B cell (primary cell): Measurements from ENCODE around the gene E2F2. TPM values are rescaled to one million over a fixed set of nuclear protein-coding genes. Genes with fewer than 3 reads are reported as not detected.

Experiments used
- ATAC-seq: fragments of 200-7000 bp; cut with Tn5 transposase; one replicate; pipeline ENCODE4 v1.10.0; 2021; ENCODE audit warnings: low read depth, mild to moderate bottlenecking, moderate number of reproducible peaks, moderate library complexity
- CTCF ChIA-PET: fragments of 350-600 bp; sonication (Branson Sonifier 250); formaldehyde crosslinking; loops from one replicate; lab custom pipeline; 2021; ENCODE audit warnings: antibody characterized with exemption, inconsistent platforms; lab: Charles Lee
- POLR2A ChIA-PET: fragments of 350-600 bp; sonication (Branson Sonifier 250); formaldehyde crosslinking; loops from one replicate; lab custom pipeline; 2021; ENCODE audit warnings: antibody characterized with exemption; lab: Charles Lee
- DNase-seq: peaks from one replicate; pipeline ENCODE4 v3.0.0; 2013
- H2AFZ ChIP-seq: 2 replicates; pipeline ENCODE4 v1.6.1; 2012; ENCODE audit warnings: mild to moderate bottlenecking, low read depth, low read length; ENCODE audit not compliant: insufficient read depth, poor library complexity, severe bottlenecking
- H3K27ac ChIP-seq, 2 donors: 1 replicate in 1 of 2; 2 replicates in 1 of 2; pipeline ENCODE4 v1.5.1; 2012 to 2013; ENCODE audit warnings: low read length in 2 of 2, mild to moderate bottlenecking in 2 of 2, moderate library complexity in 1 of 2
- H3K27me3 ChIP-seq, 4 experiments: fragments of 200-600 bp in 1 of 4; sonication (generic) in 1 of 4; replicated peaks in 1 of 4; 1 replicate in 2 of 4; 2 replicates in 2 of 4; pipeline versions ENCODE4 v1.6.1 to v1.7.0; 2013 to 2016; ENCODE audit warnings: low read length in 3 of 4, mild to moderate bottlenecking in 2 of 4, mixed read lengths in 1 of 4, moderate library complexity in 1 of 4; ENCODE audit not compliant: insufficient read depth in 4 of 4, control insufficient read depth in 3 of 4; ENCODE audit errors: control extremely low read depth in 1 of 4
- H3K36me3 ChIP-seq, 2 experiments: replicated peaks in 1 of 2; 1 replicate in 1 of 2; 2 replicates in 1 of 2; pipeline versions ENCODE4 v1.6.1 to v1.7.1; 2013; ENCODE audit warnings: low read length in 1 of 2; ENCODE audit not compliant: insufficient read depth in 2 of 2, control insufficient read depth in 1 of 2; ENCODE audit errors: control extremely low read depth in 1 of 2, extremely low read depth in 1 of 2
- H3K4me1 ChIP-seq, 2 donors: fragments of 200-600 bp in 1 of 2; sonication (generic) in 1 of 2; 1 replicate in 1 of 2; 2 replicates in 1 of 2; pipeline versions ENCODE4 v1.5.1 to v1.6.1; 2013 to 2017; ENCODE audit warnings: low read length in 2 of 2; ENCODE audit not compliant: control insufficient read depth in 2 of 2, insufficient read depth in 2 of 2
- H3K4me2 ChIP-seq: replicated peaks from 2 replicates; pipeline ENCODE3; 2012; ENCODE audit warnings: mild to moderate bottlenecking, low read depth, low read length; ENCODE audit not compliant: poor library complexity, severe bottlenecking
- H3K4me3 ChIP-seq, 5 experiments: fragments of 200-600 bp in 1 of 5; sonication (generic) in 1 of 5; 1 replicate in 3 of 5; 2 replicates in 2 of 5; pipeline versions ENCODE4 v1.5.1 to v1.7.0; 2011 to 2016; ENCODE audit warnings: low read length in 4 of 5, mild to moderate bottlenecking in 4 of 5, low read depth in 2 of 5, control low read depth in 1 of 5, moderate library complexity in 1 of 5; ENCODE audit not compliant: insufficient read depth in 1 of 5; ENCODE audit errors: control extremely low read depth in 1 of 5, extremely low read depth in 1 of 5
- H3K79me2 ChIP-seq: fragments of 200-600 bp; sonication (generic); one replicate; pipeline ENCODE4 v1.6.0; 2016; ENCODE audit warnings: low read length; ENCODE audit not compliant: control insufficient read depth, insufficient read depth
- H3K9ac ChIP-seq: fragments of 200-600 bp; sonication (generic); 2 replicates; pipeline ENCODE4 v1.6.1; 2017; ENCODE audit warnings: mild to moderate bottlenecking, low read length, moderate library complexity
- H3K9me3 ChIP-seq, 3 donors: one replicate each; pipeline versions ENCODE4 v1.6.1 to v1.7.1; 2013; ENCODE audit warnings: low read length in 2 of 3; ENCODE audit not compliant: control insufficient read depth in 2 of 3, insufficient read depth in 1 of 3; ENCODE audit errors: control extremely low read depth in 1 of 3
- H4K20me1 ChIP-seq: 2 replicates; pipeline ENCODE4 v1.6.0; 2012; ENCODE audit warnings: mild to moderate bottlenecking, low read length; ENCODE audit not compliant: insufficient read depth, control insufficient read depth, poor library complexity, severe bottlenecking
- H3K27ac Mint-ChIP-seq: one replicate; pipeline ENCODE4 v1.8.0; 2021; ENCODE audit warnings: mixed read lengths
- H3K27me3 Mint-ChIP-seq: one replicate; pipeline ENCODE4 v1.8.0; 2021; ENCODE audit warnings: mixed read lengths
- H3K4me1 Mint-ChIP-seq: one replicate; pipeline ENCODE4 v1.8.0; 2021; ENCODE audit warnings: mixed read lengths
- H3K4me3 Mint-ChIP-seq: one replicate; pipeline ENCODE4 v1.8.0; 2021; ENCODE audit warnings: mixed read lengths
- H3K9me3 Mint-ChIP-seq: one replicate; pipeline ENCODE4 v1.8.0; 2022; ENCODE audit warnings: mixed read lengths; ENCODE audit not compliant: insufficient read depth
- EZH2 ChIP-seq: IDR thresholded peaks from 2 replicates; pipeline ENCODE4 v1.6.1; 2012; ENCODE audit warnings: borderline replicate concordance, low read depth, mild to moderate bottlenecking, moderate library complexity, low read length; ENCODE audit not compliant: insufficient read depth, poor library complexity, severe bottlenecking
- WGBS: methylation state at CpG from one replicate; pipeline ENCODE4 v1.1.5; 2013; ENCODE audit warnings: missing lambda C conversion rate; ENCODE audit not compliant: insufficient coverage; 5-methylcytosine and 5-hydroxymethylcytosine counted together
- intact Hi-C: fragments of 100-400 bp; cut with micrococcal nuclease; formaldehyde crosslinking; loops from one replicate; pipeline ENCODE4 v1.10.0; 2022
- polyA plus RNA-seq: library from polyadenylated mRNA; depleted of rRNA; stranded (reverse); fragments of >200 nt; gene quantifications from 2 replicates; pipeline ENCODE4 v1.2.3, GENCODE V29; 2012
- total RNA-seq, 2 donors: library from RNA; stranded (reverse); fragments of 120-200 nt in 1 of 2; gene quantifications; 1 replicate in 1 of 2; 2 replicates in 1 of 2; pipeline versions ENCODE4 v1.2.3 to v1.2.4, GENCODE V29; 2013 to 2022
- TF ChIP-seq, protein P1 (sequence below): fragments of 200-600 bp; IDR thresholded peaks from one replicate; pipeline ENCODE4 v1.8.0; 2022; ENCODE audit warnings: antibody characterized with exemption, mild to moderate bottlenecking

Gene E2F2
- total and polyA plus RNA-seq, 2 donors (not counting 1 experiment from before 2014, with no cell fraction given) = 2.4 to 3.2 TPM

GRCh38 chr1:23477359-23478144, 53.5 kb downstream of the E2F2 start:
- Histone ChIP-seq H3K9me3 (no peaks in the 10 kb centered on the region), H3K4me2 (no peak overlapping the region), H3K4me3 (no peak overlapping the region), H3K79me2 (no peaks in the 10 kb centered on the region), H3K4me1 (peaks cover 0 to 8% of the 10 kb centered on the region in 2 donors), H4K20me1 (no peaks in the 10 kb centered on the region), H3K9ac (no peak overlapping the region), H3K27me3 (peaks cover 0 to 16% (median 5%) of the 10 kb centered on the region in 4 experiments), H3K36me3 (no peaks in the 10 kb centered on the region), H3K27ac (no peak overlapping the region), H2AFZ (no peak overlapping the region)
- WGBS = 89% methylated on average over 10 of the region's 10 CpGs
- DNase-seq = no peak
- TF ChIP-seq, protein P1, sequence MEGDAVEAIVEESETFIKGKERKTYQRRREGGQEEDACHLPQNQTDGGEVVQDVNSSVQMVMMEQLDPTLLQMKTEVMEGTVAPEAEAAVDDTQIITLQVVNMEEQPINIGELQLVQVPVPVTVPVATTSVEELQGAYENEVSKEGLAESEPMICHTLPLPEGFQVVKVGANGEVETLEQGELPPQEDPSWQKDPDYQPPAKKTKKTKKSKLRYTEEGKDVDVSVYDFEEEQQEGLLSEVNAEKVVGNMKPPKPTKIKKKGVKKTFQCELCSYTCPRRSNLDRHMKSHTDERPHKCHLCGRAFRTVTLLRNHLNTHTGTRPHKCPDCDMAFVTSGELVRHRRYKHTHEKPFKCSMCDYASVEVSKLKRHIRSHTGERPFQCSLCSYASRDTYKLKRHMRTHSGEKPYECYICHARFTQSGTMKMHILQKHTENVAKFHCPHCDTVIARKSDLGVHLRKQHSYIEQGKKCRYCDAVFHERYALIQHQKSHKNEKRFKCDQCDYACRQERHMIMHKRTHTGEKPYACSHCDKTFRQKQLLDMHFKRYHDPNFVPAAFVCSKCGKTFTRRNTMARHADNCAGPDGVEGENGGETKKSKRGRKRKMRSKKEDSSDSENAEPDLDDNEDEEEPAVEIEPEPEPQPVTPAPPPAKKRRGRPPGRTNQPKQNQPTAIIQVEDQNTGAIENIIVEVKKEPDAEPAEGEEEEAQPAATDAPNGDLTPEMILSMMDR = no peak
- TF ChIP-seq EZH2 = no peak
- no peak overlapping the region for H3K27ac Mint-ChIP-seq
- POLR2A ChIA-PET = interaction anchor here (0.7 kb wide), 1 partner anchor 20 kb away, joined by 3 read pairs; no protein-coding TSS in a partner anchor
- intact Hi-C loops = no loop called here
- no peaks in the 10 kb centered on the region for H3K9me3 Mint-ChIP-seq
- ATAC-seq = no peak
- peaks cover 15% of the 10 kb centered on the region for H3K4me1 Mint-ChIP-seq
- H3K4me3 Mint-ChIP-seq = no peak overlapping the region
- CTCF ChIA-PET = no interaction called here
- H3K27me3 Mint-ChIP-seq = peaks cover 15% of the 10 kb centered on the region

GRCh38 chr1:23475641-23476040, 55.4 kb downstream of the E2F2 start:
- no peak overlapping the region for H3K4me2 ChIP-seq
- TF ChIP-seq, protein P1 = no peak
- TF ChIP-seq EZH2 = no peak
- WGBS = 100% methylated on average over 1 of the region's 3 CpGs

More at GRCh38 chr1:23475641-23476040, 55.4 kb downstream of the E2F2 start:
- intact Hi-C loops = no loop called here
- Mint-ChIP-seq H3K27me3 (peaks cover 13% of the 10 kb centered on the region), H3K9me3 (no peaks in the 10 kb centered on the region), H3K27ac (no peak overlapping the region), H3K4me3 (no peak overlapping the region), H3K4me1 (peaks cover 5% of the 10 kb centered on the region)
- Histone ChIP-seq H3K79me2 (no peaks in the 10 kb centered on the region), H3K27me3 (peaks cover 0 to 7% (median 5%) of the 10 kb centered on the region in 4 experiments), H3K9me3 (no peaks in the 10 kb centered on the region), H3K4me1 (peaks cover 0 to 4% of the 10 kb centered on the region in 2 donors), H3K36me3 (no peaks in the 10 kb centered on the region), H3K9ac (no peak overlapping the region), H3K4me3 (no peak overlapping the region), H3K27ac (no peak overlapping the region), H4K20me1 (no peaks in the 10 kb centered on the region), H2AFZ (no peak overlapping the region)
- ChIA-PET POLR2A (interaction anchor here (0.7 kb wide), 1 partner anchor 9 kb away, joined by 3 read pairs; no protein-coding TSS in a partner anchor), CTCF (interaction anchor here (0.9 kb wide), 1 partner anchor 21 kb away, joined by 3 read pairs; no protein-coding TSS in a partner anchor)
- no peak for ATAC-seq
- no peak for DNase-seq
